Kidney (tissue), 14 donors: ENCODE measurements around the gene HEY2. TPM values are rescaled to one million over a fixed set of nuclear protein-coding genes. Genes with fewer than 3 reads are reported as not detected.

Experiments
- DNase-seq, 5 donors: peaks; one replicate each; pipeline ENCODE4 v3.0.0-alpha.2; 2013 to 2020
- FAIRE-seq: peaks from 2 replicates; lab custom pipeline; 2012; peaks lifted over from hg19 to GRCh38; lab: Jason Lieb, UNC
- H3K27ac ChIP-seq, 2 donors: one replicate each; pipeline ENCODE4 v1.7.0; 2013; ENCODE audit warnings: low read depth in 2 of 2, low read length in 2 of 2, inconsistent platforms in 1 of 2
- H3K27me3 ChIP-seq: one replicate; pipeline ENCODE4 v1.7.1; 2013; ENCODE audit warnings: low read length, inconsistent platforms; ENCODE audit not compliant: control insufficient read depth, insufficient read depth
- H3K36me3 ChIP-seq, 3 donors: one replicate each; pipeline versions ENCODE4 v1.7.0 to v1.7.1; 2013; ENCODE audit warnings: low read length in 3 of 3, control low read depth in 1 of 3, inconsistent platforms in 1 of 3; ENCODE audit not compliant: insufficient read depth in 3 of 3, control insufficient read depth in 2 of 3
- H3K4me1 ChIP-seq, 3 donors: one replicate each; pipeline versions ENCODE4 v1.7.0 to v1.7.1; 2013; ENCODE audit warnings: low read length in 3 of 3, inconsistent platforms in 1 of 3, low read depth in 1 of 3; ENCODE audit not compliant: control insufficient read depth in 2 of 3, insufficient read depth in 2 of 3
- H3K4me3 ChIP-seq, 3 donors: one replicate each; pipeline versions ENCODE4 v1.7.0 to v1.8.1; 2013; ENCODE audit warnings: low read length in 3 of 3, control low read depth in 1 of 3, inconsistent platforms in 1 of 3
- H3K9ac ChIP-seq, 3 donors: one replicate each; pipeline versions ENCODE4 v1.7.0 to v1.7.1; 2013; ENCODE audit warnings: low read length in 3 of 3, control low read depth in 1 of 3, inconsistent platforms in 1 of 3
- H3K9me3 ChIP-seq, 3 donors: one replicate each; pipeline versions ENCODE4 v1.7.0 to v1.7.1; 2013; ENCODE audit warnings: low read length in 3 of 3, control low read depth in 1 of 3, inconsistent platforms in 1 of 3; ENCODE audit not compliant: control insufficient read depth in 2 of 3, insufficient read depth in 1 of 3
- CTCF ChIP-seq: IDR thresholded peaks from 3 replicates; pipeline ENCODE4 v1.5.1; 2012; ENCODE audit warnings: mild to moderate bottlenecking, moderate library complexity, borderline replicate concordance; ENCODE audit not compliant: insufficient read depth; ENCODE audit errors: extremely low read depth
- intact Hi-C: fragments of 100-400 bp; cut with DNase I; formaldehyde crosslinking; loops from one replicate; pipeline ENCODE4 v1.11.1; 2022
- polyA plus RNA-seq: library from polyadenylated mRNA; stranded (reverse); fragments of 350-450 nt; fragmentation: Illumina TruSeq; extraction: RNeasy Lipid Tissue Mini Kit (QIAGEN cat#74804); gene quantifications from one replicate; pipeline ENCODE4 v1.2.3, GENCODE V29; 2014; ENCODE audit warnings: low read depth, low replicate concordance; ENCODE audit not compliant: insufficient read depth
- total RNA-seq: library from RNA; stranded (reverse); fragmentation: NEBNext Ultra II Directional; extraction: Animal tissue kit (Norgen Biotek cat#: 25700); gene quantifications from one replicate; pipeline ENCODE4 v1.2.1, GENCODE V29; 2021
- donor health status: control.
- donor health status: control.
- donor health status: control.
- donor health status: control.
- donor health status: control.
- donor health status: DM: yes; HTN: yes; CAD: no.
- donor health status: Normal renal cell carcinoma (clear cell type).

Gene HEY2
- total and polyA plus RNA-seq, 2 donors from 2014 or later: 4.2 to 10.7 TPM

- TF ChIP-seq CTCF: peak; percentile 60
- Histone ChIP-seq H3K4me3 (no peak overlapping the region), H3K9ac (no peak overlapping the region), H3K27me3 (no peaks in the 10 kb centered on the region), H3K27ac (no peak overlapping the region), H3K36me3 (no peaks in the 10 kb centered on the region), H3K4me1 (peaks cover 0 to 13% (median 7%) of the 10 kb centered on the region in 3 donors), H3K9me3 (no peaks in the 10 kb centered on the region)
- DNase-seq: peak in 1 of 5 donors; percentile 55
- intact Hi-C loops: no loop called here
- peak; percentile 60 for FAIRE-seq
These were observed 38.4 kb downstream of the HEY2 start for GRCh38 chr6:125787791-125788190.

GRCh38 chr6:125789167-125789566, 39.7 kb downstream of the HEY2 start:
- Histone ChIP-seq H3K27me3 (no peaks in the 10 kb centered on the region), H3K9me3 (no peaks in the 10 kb centered on the region), H3K4me3 (no peak overlapping the region), H3K4me1 (peaks cover 0 to 13% (median 13%) of the 10 kb centered on the region in 3 donors), H3K9ac (no peak overlapping the region), H3K27ac (peak overlapping the region in 1 of 2 donors; percentile 89), H3K36me3 (no peaks in the 10 kb centered on the region)
- FAIRE-seq (peak; percentile 23), DNase-seq (no peak)
- intact Hi-C loops: no loop called here
- no peak for TF ChIP-seq CTCF

- peak overlapping the region; percentile 89 to 93 for H3K27ac ChIP-seq
- peak overlapping the region; percentile 62 to 96 (median 68) for H3K4me3 ChIP-seq
- no peaks in the 10 kb centered on the region for H3K36me3 ChIP-seq
- H3K27me3 ChIP-seq: no peaks in the 10 kb centered on the region
- peaks cover 0 to 17% (median 13%) of the 10 kb centered on the region in 3 donors for H3K4me1 ChIP-seq
- no peaks in the 10 kb centered on the region for H3K9me3 ChIP-seq
- no peak for TF ChIP-seq CTCF
- H3K9ac ChIP-seq: peak overlapping the region; percentile 43 to 92 (median 86)
- DNase-seq: peak in 3 of 5 donors; percentile 69 to 76 (median 74)
- intact Hi-C loops: loop anchor here (10.0 kb wide), 1 partner anchor 65 kb away; no protein-coding TSS in a partner anchor
- FAIRE-seq: no peak
These were observed 40.3 kb downstream of the HEY2 start for GRCh38 chr6:125789576-125790357.
